ENCODE results near the gene ATOSB. TPM values are rescaled to one million over a fixed set of nuclear protein-coding genes. Genes with fewer than 3 reads are reported as not detected.

Gene ATOSB
- total and polyA plus RNA-seq, 9 of the 15 experiments (the other 6 are each of a cell fraction or from before 2014, with no cell fraction given), result 0.45 to 8.0 (median 4.2) TPM

GRCh38 chr9:35057271-35057620 lies 58.4 kb downstream of the ATOSB start:
- POLR2A ChIA-PET, result interaction anchor here (0.8 to 3.5 kb wide), 3 partner anchors 10 to 14 kb away, joined by 3 to 14 read pairs (median 5); no protein-coding TSS in a partner anchor
- no peak for ATAC-seq
- no peak for FAIRE-seq
- no peak overlapping the region for H3K9ac ChIP-seq (ENCODE audit: insufficient read depth in 1 of 2, low read depth in 2 of 2, low read length in 2 of 2)
- H3K4me1 ChIP-seq (replicated peaks in 1 of 2; ENCODE audit: control insufficient read depth in 2 of 2, insufficient read depth in 2 of 2, low read length in 2 of 2), result no peaks in the 10 kb centered on the region
- intact Hi-C loops (cut with micrococcal nuclease) (no loop called here), in situ Hi-C loops (cut with MboI) (no loop called here)
- H3K27ac ChIP-seq (ENCODE audit: extremely low read depth, low read depth, low read length), result no peak overlapping the region
- H3K36me3 ChIP-seq (ENCODE audit: control insufficient read depth, insufficient read depth, low read length), result peaks cover 69% of the 10 kb centered on the region
- no peaks in the 10 kb centered on the region for H3K27me3 ChIP-seq (ENCODE audit: control insufficient read depth in 2 of 2, insufficient read depth in 2 of 2, low read length in 2 of 2)
- no peak overlapping the region for H3K4me2 ChIP-seq (ENCODE audit: insufficient read depth, low read length)
- CTCF ChIA-PET (ENCODE audit: low intra/inter-chr PET ratio), result interaction anchor here (0.6 kb wide), 1 partner anchor 13 kb away, joined by 3 read pairs; no protein-coding TSS in a partner anchor
- WGBS (ENCODE audit: insufficient coverage, low coverage, missing lambda C conversion rate), result 100% methylated on average over 2 of the region's 8 CpGs
- H3K9me3 ChIP-seq (replicated peaks; ENCODE audit: control insufficient read depth, insufficient read depth, low read depth, low read length), result no peaks in the 10 kb centered on the region
- no peak overlapping the region for H2AFZ ChIP-seq (ENCODE audit: low read depth, low read length)
- no peaks in the 10 kb centered on the region for H3K79me2 ChIP-seq (ENCODE audit: control insufficient read depth, insufficient read depth, low read length)
- H3K4me3 ChIP-seq, result no peak overlapping the region
- H4K20me1 ChIP-seq (replicated peaks; ENCODE audit: control insufficient read depth, insufficient read depth, low read length), result no peaks in the 10 kb centered on the region
- no TSS peak for BruUV-seq (replicated peaks)
- DNase-seq (ENCODE audit: extremely low read depth in 1 of 4, low spot score in 3 of 4), result no peak
- H3K9me1 ChIP-seq (ENCODE audit: control insufficient read depth, insufficient read depth, low read length), result no peaks in the 10 kb centered on the region
- TF ChIP-seq YBX1 (IDR thresholded peaks at IDR 0.05) (no peak), TAF1 (IDR thresholded peaks at IDR 0.05; ENCODE audit: control insufficient read depth, extremely low read depth, insufficient read depth, low read length, severe bottlenecking) (no peak), EP300 (IDR thresholded peaks at IDR 0.05; ENCODE audit: low read length) (no peak), RHOXF2B (CRISPR knock-in tag; conservative IDR thresholded peaks at IDR 0.05) (no peak), PBX2 (CRISPR knock-in tag; IDR thresholded peaks at IDR 0.05; ENCODE audit: low read depth) (no peak), PBX2 (tag; conservative IDR thresholded peaks at IDR 0.05; ENCODE audit: low read depth) (no peak), DNMT1 (IDR thresholded peaks at IDR 0.05) (no peak), SMAD2 (IDR thresholded peaks at IDR 0.05; ENCODE audit: low read depth, low read length) (no peak), PTBP1 (IDR thresholded peaks at IDR 0.05; ENCODE audit: low read depth, low read length) (no peak), ZNF384 (IDR thresholded peaks at IDR 0.05; ENCODE audit: low read depth, low read length) (no peak), HIVEP1 (CRISPR knock-in tag; IDR thresholded peaks at IDR 0.05) (no peak), KAT8 (IDR thresholded peaks at IDR 0.05; ENCODE audit: low read depth) (no peak), ZNF589 (CRISPR knock-in tag; IDR thresholded peaks at IDR 0.05; ENCODE audit: low read depth) (no peak), ETV5 (CRISPR knock-in tag; IDR thresholded peaks at IDR 0.05; ENCODE audit: low read depth) (no peak), ZFX (CRISPR knock-in tag; IDR thresholded peaks at IDR 0.05) (no peak), JUND (IDR thresholded peaks at IDR 0.05; ENCODE audit: borderline replicate concordance, low read depth, low read length) (no peak), JUND (tag; IDR thresholded peaks at IDR 0.05; ENCODE audit: borderline replicate concordance, low read depth, low read length) (no peak)
